ENCODE measurements around the gene FLOT1. TPM values are rescaled to one million over a fixed set of nuclear protein-coding genes. Genes with fewer than 3 reads are reported as not detected.
A peak's percentile ranks its signal among the peaks of the same experiment; 100 is the strongest.

FLOT1 gene
- polyA plus RNA-seq, 1 donor (not counting 4 experiments of a cell fraction or from before 2014, with no cell fraction given): 21.6 TPM

GRCh38 chr6:30732237-30732943, 10.1 kb downstream of the FLOT1 start:
- TF ChIP-seq, protein P1, sequence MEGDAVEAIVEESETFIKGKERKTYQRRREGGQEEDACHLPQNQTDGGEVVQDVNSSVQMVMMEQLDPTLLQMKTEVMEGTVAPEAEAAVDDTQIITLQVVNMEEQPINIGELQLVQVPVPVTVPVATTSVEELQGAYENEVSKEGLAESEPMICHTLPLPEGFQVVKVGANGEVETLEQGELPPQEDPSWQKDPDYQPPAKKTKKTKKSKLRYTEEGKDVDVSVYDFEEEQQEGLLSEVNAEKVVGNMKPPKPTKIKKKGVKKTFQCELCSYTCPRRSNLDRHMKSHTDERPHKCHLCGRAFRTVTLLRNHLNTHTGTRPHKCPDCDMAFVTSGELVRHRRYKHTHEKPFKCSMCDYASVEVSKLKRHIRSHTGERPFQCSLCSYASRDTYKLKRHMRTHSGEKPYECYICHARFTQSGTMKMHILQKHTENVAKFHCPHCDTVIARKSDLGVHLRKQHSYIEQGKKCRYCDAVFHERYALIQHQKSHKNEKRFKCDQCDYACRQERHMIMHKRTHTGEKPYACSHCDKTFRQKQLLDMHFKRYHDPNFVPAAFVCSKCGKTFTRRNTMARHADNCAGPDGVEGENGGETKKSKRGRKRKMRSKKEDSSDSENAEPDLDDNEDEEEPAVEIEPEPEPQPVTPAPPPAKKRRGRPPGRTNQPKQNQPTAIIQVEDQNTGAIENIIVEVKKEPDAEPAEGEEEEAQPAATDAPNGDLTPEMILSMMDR (optimal IDR thresholded peaks at IDR 0.05 in 1 of 3, IDR thresholded peaks at IDR 0.05 in 1 of 3, conservative IDR thresholded peaks at IDR 0.05 in 1 of 3; ENCODE audit: extremely low read depth in 1 of 3, insufficient read depth in 2 of 3, low read length in 3 of 3): no peak
- no peak for TF ChIP-seq EZH2 (IDR thresholded peaks at IDR 0.05; ENCODE audit: low read length)
- DNase-seq (ENCODE audit: low read depth, low spot score): no peak
- Histone ChIP-seq H3K9me1 (ENCODE audit: control insufficient read depth, extremely low read depth, insufficient read depth, low read length) (no peaks in the 10 kb centered on the region), H3K4me2 (ENCODE audit: control insufficient read depth, extremely low read depth, insufficient read depth, low read depth, low read length) (no peak overlapping the region), H3K4me1 (ENCODE audit: control insufficient read depth, extremely low read depth, insufficient read depth, low read length) (peaks cover 12% of the 10 kb centered on the region), H3K9me3 (ENCODE audit: control insufficient read depth, low read depth, low read length) (no peaks in the 10 kb centered on the region), H3K4me3 (ENCODE audit: control insufficient read depth in 2 of 3, extremely low read depth in 1 of 3, insufficient read depth in 2 of 3, low read depth in 1 of 3, low read length in 3 of 3) (no peak overlapping the region), H4K20me1 (ENCODE audit: control insufficient read depth, extremely low read depth, insufficient read depth, low read length) (no peaks in the 10 kb centered on the region), H3K27ac (ENCODE audit: control insufficient read depth, insufficient read depth, low read length) (no peak overlapping the region), H3K9ac (ENCODE audit: control insufficient read depth, extremely low read depth, insufficient read depth, low read length) (no peak overlapping the region), H3K27me3 (ENCODE audit: control insufficient read depth, extremely low read depth, insufficient read depth, low read length) (no peaks in the 10 kb centered on the region), H3K79me2 (ENCODE audit: control insufficient read depth, insufficient read depth, low read length) (no peaks in the 10 kb centered on the region), H3K36me3 (ENCODE audit: control insufficient read depth in 2 of 2, extremely low read depth in 1 of 2, insufficient read depth in 2 of 2, low read length in 2 of 2) (peaks cover 5 to 9% of the 10 kb centered on the region in 2 experiments), H2AFZ (ENCODE audit: control insufficient read depth, low read length) (no peak overlapping the region)
- dilution Hi-C loops (cut with MboI; ENCODE audit: extremely low pct_ligation_motif_present, low sequenced_read_pairs): loop anchor here (10.0 kb wide), 1 partner anchor 188 kb away; no protein-coding TSS in a partner anchor
- FAIRE-seq: no peak

DNA sequence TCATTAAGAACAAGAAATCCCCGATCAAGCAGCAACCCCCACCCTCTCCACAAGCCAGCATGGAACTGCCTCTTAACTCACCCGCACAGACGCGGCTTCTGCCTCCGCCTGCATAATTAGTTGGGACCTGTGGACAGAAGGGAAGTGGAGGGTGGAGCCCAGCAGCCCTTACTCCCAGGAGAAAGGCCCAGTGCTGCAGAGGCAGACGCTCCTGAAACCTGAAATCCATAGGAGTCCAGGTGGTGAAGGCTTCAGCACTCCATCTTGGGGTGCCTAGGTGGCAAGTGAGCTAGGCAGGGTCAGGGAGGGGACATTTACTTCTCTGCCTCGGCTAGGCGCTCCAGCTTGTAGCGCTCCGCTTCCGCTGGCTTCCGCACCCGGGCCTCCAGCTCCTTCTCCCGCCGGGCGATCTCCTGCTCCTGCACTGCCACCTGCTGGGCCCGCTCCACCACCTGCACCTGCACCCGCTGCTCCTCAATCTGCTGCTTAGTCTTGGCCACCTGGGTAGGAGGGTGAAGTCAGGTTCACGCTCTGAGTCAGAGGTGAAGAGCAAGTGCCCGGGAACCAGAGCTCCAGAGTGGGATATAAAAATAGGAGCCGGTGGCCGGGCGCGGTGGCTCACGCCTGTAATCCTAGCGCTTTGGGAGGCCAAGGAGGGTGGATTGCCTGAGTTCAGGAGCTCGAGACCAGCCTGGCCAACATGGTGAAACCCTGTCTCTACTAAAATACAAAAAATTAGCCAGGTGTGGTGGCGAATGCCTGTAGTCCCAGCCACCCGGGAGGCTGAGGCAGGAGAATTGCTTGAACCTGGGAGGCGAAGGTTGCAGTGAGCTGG, 11.7 kb downstream of the FLOT1 start:
- peaks cover 2 to 10% of the 10 kb centered on the region in 2 experiments for H3K36me3 ChIP-seq (ENCODE audit: control insufficient read depth in 2 of 2, extremely low read depth in 1 of 2, insufficient read depth in 2 of 2, low read length in 2 of 2)
- no peak for DNase-seq (ENCODE audit: low read depth, low spot score)
- no peaks in the 10 kb centered on the region for H3K9me3 ChIP-seq (ENCODE audit: control insufficient read depth, low read depth, low read length)
- H2AFZ ChIP-seq (ENCODE audit: control insufficient read depth, low read length): peak overlapping the region; percentile 92
- no peaks in the 10 kb centered on the region for H3K79me2 ChIP-seq (ENCODE audit: control insufficient read depth, insufficient read depth, low read length)
- FAIRE-seq: no peak
- TF ChIP-seq, protein P1 (optimal IDR thresholded peaks at IDR 0.05 in 1 of 3, IDR thresholded peaks at IDR 0.05 in 1 of 3, conservative IDR thresholded peaks at IDR 0.05 in 1 of 3; ENCODE audit: extremely low read depth in 1 of 3, insufficient read depth in 2 of 3, low read length in 3 of 3): peak; percentile 85 to 99 (median 93)
- no peak for TF ChIP-seq EZH2 (IDR thresholded peaks at IDR 0.05; ENCODE audit: low read length)
- dilution Hi-C loops (cut with MboI; ENCODE audit: extremely low pct_ligation_motif_present, low sequenced_read_pairs): loop anchor here (10.0 kb wide), 1 partner anchor 186 kb away; no protein-coding TSS in a partner anchor
- peak overlapping the region; percentile 72 for H3K4me2 ChIP-seq (ENCODE audit: control insufficient read depth, extremely low read depth, insufficient read depth, low read depth, low read length)
- H3K9ac ChIP-seq (ENCODE audit: control insufficient read depth, extremely low read depth, insufficient read depth, low read length): peak overlapping the region; percentile 30
- no peaks in the 10 kb centered on the region for H3K27me3 ChIP-seq (ENCODE audit: control insufficient read depth, extremely low read depth, insufficient read depth, low read length)
- H3K4me3 ChIP-seq (ENCODE audit: control insufficient read depth in 2 of 3, extremely low read depth in 1 of 3, insufficient read depth in 2 of 3, low read depth in 1 of 3, low read length in 3 of 3): peak overlapping the region; percentile 18 to 48 (median 21)
- no peaks in the 10 kb centered on the region for H3K9me1 ChIP-seq (ENCODE audit: control insufficient read depth, extremely low read depth, insufficient read depth, low read length)
- peaks cover 1% of the 10 kb centered on the region for H4K20me1 ChIP-seq (ENCODE audit: control insufficient read depth, extremely low read depth, insufficient read depth, low read length)
- peaks cover 7% of the 10 kb centered on the region for H3K4me1 ChIP-seq (ENCODE audit: control insufficient read depth, extremely low read depth, insufficient read depth, low read length)
- H3K27ac ChIP-seq (ENCODE audit: control insufficient read depth, insufficient read depth, low read length): no peak overlapping the region

Data from keratinocyte (primary cell).